Right atrium auricular region (tissue), 2 donors: Measurements from ENCODE around the gene ACRBP. TPM values are rescaled to one million over a fixed set of nuclear protein-coding genes. Genes with fewer than 3 reads are reported as not detected.

Source experiments
- DNase-seq: peaks from one replicate; pipeline ENCODE4 v3.0.0-alpha.2; 2019; ENCODE audit warnings: low spot score
- H3K27ac ChIP-seq, 2 donors: fragments of 200-600 bp; sonication (generic); 1 replicate in 1 of 2; 2 replicates in 1 of 2; pipeline ENCODE4 v1.5.1; 2016 to 2019
- H3K27me3 ChIP-seq, 2 donors: fragments of 200-600 bp; sonication (generic); one replicate each; pipeline versions ENCODE4 v1.5.1 to v1.6.0; 2017 to 2019
- H3K36me3 ChIP-seq: fragments of 200-600 bp; sonication (generic); one replicate; pipeline ENCODE4 v1.5.1; 2016
- H3K4me1 ChIP-seq, 2 donors: fragments of 200-600 bp; sonication (generic); one replicate each; pipeline versions ENCODE4 v1.5.1 to v1.6.0; 2017 to 2019
- H3K4me3 ChIP-seq, 2 donors: fragments of 200-600 bp; sonication (generic); 1 replicate in 1 of 2; 2 replicates in 1 of 2; pipeline ENCODE4 v1.5.1; 2017 to 2019; ENCODE audit warnings: mild to moderate bottlenecking in 1 of 2, moderate library complexity in 1 of 2
- H3K9me3 ChIP-seq, 2 donors: fragments of 200-600 bp; sonication (generic); one replicate each; pipeline ENCODE4 v1.5.1; 2019
- CTCF ChIP-seq, 2 donors: fragments of 200-600 bp; sonication (generic); IDR thresholded peaks; one replicate each; pipeline ENCODE4 v1.5.1; 2019; ENCODE audit warnings: antibody characterized with exemption in 2 of 2
- total RNA-seq, 2 donors: library from RNA; depleted of rRNA; stranded (reverse); fragments of >200 nt; gene quantifications; one replicate each; pipeline ENCODE4 v1.1.0, GENCODE V29; 2016

Gene ACRBP
- total RNA-seq, 2 donors from 2014 or later, result 0.43 TPM; not detected in 1

DNA sequence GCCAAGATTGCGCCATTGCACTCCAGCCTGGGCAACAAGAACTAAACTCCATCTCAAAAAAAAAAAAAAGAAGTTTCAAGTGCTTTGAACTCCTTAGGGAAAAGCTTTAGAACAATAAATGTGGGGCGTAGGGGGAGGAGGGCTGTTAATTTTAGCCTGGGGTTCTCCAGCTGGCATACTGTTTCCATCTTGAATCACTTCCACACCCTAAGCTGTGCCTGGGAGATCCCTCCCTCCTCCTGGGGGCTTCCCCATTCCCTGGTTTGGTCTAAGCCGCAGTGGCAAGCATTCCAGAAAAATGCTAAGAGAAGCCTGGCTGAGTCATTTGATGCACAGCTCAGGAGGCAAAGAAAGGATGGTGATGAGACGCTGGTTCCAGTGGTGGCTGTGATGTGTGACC, 44.2 kb upstream of the ACRBP start:
- H3K27ac ChIP-seq, result no peak overlapping the region
- peaks cover 0 to 34% of the 10 kb centered on the region in 2 donors for H3K4me1 ChIP-seq
- no peak for DNase-seq
- H3K4me3 ChIP-seq, result no peak overlapping the region
- H3K9me3 ChIP-seq, result no peaks in the 10 kb centered on the region
- no peaks in the 10 kb centered on the region for H3K36me3 ChIP-seq
- no peaks in the 10 kb centered on the region for H3K27me3 ChIP-seq
- no peak for TF ChIP-seq CTCF (IDR thresholded peaks at IDR 0.05)

GRCh38 chr12:6688999-6689882, 42.0 kb upstream of the ACRBP start, which contains the start of gene ZNF384:
TSS of gene ZNF384 (minus strand) at chr12:6689375. CDS start at chr12:6679520, 9,855 bp downstream.
- Histone ChIP-seq H3K27ac (peak within 1 kb of the TSS; percentile 95 to 97), H3K4me3 (peak within 1 kb of the TSS; percentile 80 to 91), H3K9me3 (no peaks in the 10 kb centered on the region), H3K27me3 (no peaks in the 10 kb centered on the region), H3K4me1 (peaks cover 0 to 40% of the 10 kb centered on the region in 2 donors), H3K36me3 (no peaks in the 10 kb centered on the region)
- peak; percentile 98 for DNase-seq
- peak in 1 of 2 donors; percentile 18 for TF ChIP-seq CTCF (IDR thresholded peaks at IDR 0.05)

DNA sequence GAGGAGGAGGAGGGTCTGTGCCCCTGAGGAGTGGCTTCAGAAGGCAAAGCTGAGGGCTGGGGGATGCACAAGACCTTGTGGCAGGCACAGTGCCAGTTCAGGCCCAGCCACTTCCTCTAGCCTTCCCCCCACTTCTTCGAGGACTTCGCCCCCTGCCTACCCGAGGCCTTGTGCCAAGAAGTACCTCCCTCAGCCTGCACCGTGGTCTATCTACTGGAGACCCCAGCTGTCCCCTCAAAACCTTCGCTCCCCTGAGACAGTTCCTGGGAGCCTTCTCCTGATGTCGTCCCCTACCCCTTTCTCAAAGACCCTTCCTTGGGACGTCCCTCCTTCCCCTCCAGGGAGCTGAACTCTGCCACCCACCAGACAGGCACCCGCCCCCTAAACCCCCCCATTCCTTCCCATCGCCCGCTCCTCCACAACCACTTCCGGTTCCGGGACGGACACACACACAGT, 41.3 kb upstream of the ACRBP start:
- Histone ChIP-seq H3K4me3 (peak overlapping the region; percentile 80 to 91), H3K27ac (peak overlapping the region; percentile 95 to 97), H3K4me1 (peaks cover 0 to 40% of the 10 kb centered on the region in 2 donors), H3K27me3 (no peaks in the 10 kb centered on the region), H3K36me3 (no peaks in the 10 kb centered on the region), H3K9me3 (no peaks in the 10 kb centered on the region)
- no peak for TF ChIP-seq CTCF (IDR thresholded peaks at IDR 0.05)
- DNase-seq, result no peak

GRCh38 chr12:6685814-6686213, 38.6 kb upstream of the ACRBP start:
- DNase-seq, result no peak
- no peaks in the 10 kb centered on the region for H3K27me3 ChIP-seq
- no peak for TF ChIP-seq CTCF (IDR thresholded peaks at IDR 0.05)
- no peak overlapping the region for H3K27ac ChIP-seq
- no peaks in the 10 kb centered on the region for H3K9me3 ChIP-seq
- H3K36me3 ChIP-seq, result peaks cover 4% of the 10 kb centered on the region
- H3K4me3 ChIP-seq, result no peak overlapping the region
- H3K4me1 ChIP-seq, result peaks cover 0 to 38% of the 10 kb centered on the region in 2 donors

DNA sequence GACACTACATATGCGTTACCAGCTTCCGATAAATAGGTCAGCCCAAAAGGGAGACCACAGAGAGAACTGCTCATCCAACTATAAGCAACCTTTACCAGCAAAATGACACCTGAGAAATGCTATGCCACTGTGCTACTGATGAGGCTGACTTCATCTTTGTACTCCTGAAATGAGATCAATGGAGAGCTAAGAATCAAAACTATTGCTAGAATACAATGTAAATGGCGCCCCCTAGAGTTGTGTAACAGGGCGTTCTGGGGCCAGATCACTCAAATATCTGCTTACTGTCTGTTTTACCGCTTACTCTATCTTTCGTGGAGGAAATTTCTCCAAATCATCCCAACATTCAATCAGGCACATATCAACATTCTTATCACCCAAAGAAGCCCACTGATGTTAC, 37.4 kb upstream of the ACRBP start:
- Histone ChIP-seq H3K9me3 (no peaks in the 10 kb centered on the region), H3K4me1 (peaks cover 0 to 28% of the 10 kb centered on the region in 2 donors), H3K27ac (no peak overlapping the region), H3K4me3 (no peak overlapping the region), H3K27me3 (no peaks in the 10 kb centered on the region), H3K36me3 (peaks cover 10% of the 10 kb centered on the region)
- no peak for DNase-seq
- TF ChIP-seq CTCF (IDR thresholded peaks at IDR 0.05), result peak in 1 of 2 donors; percentile 54
